Measurements from ENCODE around the gene POLR2I.

POLR2I gene

GRCh38 chr19:36089847-36090246 lies 24.8 kb downstream of the POLR2I start:
- H3K4me3 ChIP-seq (ENCODE audit: low read depth, low read length), result no peak overlapping the region
- no peak for TF ChIP-seq CTCF (IDR thresholded peaks at IDR 0.05; ENCODE audit: borderline replicate concordance, insufficient read depth, low read depth, low read length)

- TF ChIP-seq CTCF (IDR thresholded peaks at IDR 0.05; ENCODE audit: borderline replicate concordance, insufficient read depth, low read depth, low read length), result no peak
Observed at GRCh38 chr19:36086326-36086725, 28.3 kb downstream of the POLR2I start.

GRCh38 chr19:36084231-36085009 lies 30.3 kb downstream of the POLR2I start:
- H3K4me3 ChIP-seq (ENCODE audit: low read depth, low read length), result no peak overlapping the region
- TF ChIP-seq CTCF (IDR thresholded peaks at IDR 0.05; ENCODE audit: borderline replicate concordance, insufficient read depth, low read depth, low read length), result no peak

More at GRCh38 chr19:36086326-36086725, 28.3 kb downstream of the POLR2I start:
- H3K4me3 ChIP-seq (ENCODE audit: low read depth, low read length), result no peak overlapping the region

- TF ChIP-seq CTCF (IDR thresholded peaks at IDR 0.05; ENCODE audit: borderline replicate concordance, insufficient read depth, low read depth, low read length), result no peak
- no peak overlapping the region for H3K4me3 ChIP-seq (ENCODE audit: low read depth, low read length)
Observed at GRCh38 chr19:36082916-36083315, 31.8 kb downstream of the POLR2I start.

- no peak for TF ChIP-seq CTCF (IDR thresholded peaks at IDR 0.05; ENCODE audit: borderline replicate concordance, insufficient read depth, low read depth, low read length)
Observed at GRCh38 chr19:36081894-36082293, 32.8 kb downstream of the POLR2I start.

GRCh38 chr19:36081385-36081784 lies 33.3 kb downstream of the POLR2I start:
- H3K4me3 ChIP-seq (ENCODE audit: low read depth, low read length), result no peak overlapping the region
- no peak for TF ChIP-seq CTCF (IDR thresholded peaks at IDR 0.05; ENCODE audit: borderline replicate concordance, insufficient read depth, low read depth, low read length)

More at GRCh38 chr19:36081894-36082293, 32.8 kb downstream of the POLR2I start:
- H3K4me3 ChIP-seq (ENCODE audit: low read depth, low read length), result no peak overlapping the region

GRCh38 chr19:36079389-36079945 lies 35.2 kb downstream of the POLR2I start:
- TF ChIP-seq CTCF (IDR thresholded peaks at IDR 0.05; ENCODE audit: borderline replicate concordance, insufficient read depth, low read depth, low read length), result no peak

More at GRCh38 chr19:36079389-36079945, 35.2 kb downstream of the POLR2I start:
- H3K4me3 ChIP-seq (ENCODE audit: low read depth, low read length), result no peak overlapping the region

All from GM12875 (cell line).